Measurements from ENCODE around the gene MKRN1.
A peak's percentile ranks its signal among the peaks of the same experiment; 100 is the strongest.
"Not testable (repeated sequence)": the region's sequence is repeated elsewhere in the genome, so short reads cannot be mapped to it uniquely, and the experiment has no call there.

MKRN1 gene

GRCh38 chr7:140485500-140486265, 6.4 kb upstream of the MKRN1 start:
- DNase-seq (ENCODE audit: low read depth), result no peak

DNA sequence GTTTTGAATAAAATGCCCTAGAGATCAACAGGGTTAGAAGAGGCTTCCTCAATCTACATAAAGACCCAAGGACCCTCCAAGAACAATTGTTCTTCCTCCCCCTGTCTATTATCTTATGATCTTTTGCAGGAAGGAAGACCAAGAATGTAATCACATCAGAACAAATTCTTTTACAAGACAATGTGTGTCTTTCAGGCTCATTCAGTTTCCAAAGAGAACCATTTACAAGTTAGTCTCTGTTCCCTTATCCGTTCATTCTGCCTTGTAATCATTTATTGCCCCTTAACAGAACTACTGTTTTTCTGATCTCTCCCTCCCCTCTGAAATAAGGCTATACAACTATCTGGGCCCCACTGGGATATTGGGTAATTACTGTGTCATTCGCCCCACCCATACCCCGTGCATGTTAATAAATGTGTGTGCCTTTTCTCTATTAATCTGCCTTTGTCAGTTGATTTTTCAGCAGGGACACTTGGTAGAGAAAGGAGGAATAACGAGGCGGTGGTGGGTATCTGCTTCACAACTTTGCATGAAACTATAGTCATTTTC, 5.7 kb upstream of the MKRN1 start:
- no peak for DNase-seq (ENCODE audit: low read depth)

DNA sequence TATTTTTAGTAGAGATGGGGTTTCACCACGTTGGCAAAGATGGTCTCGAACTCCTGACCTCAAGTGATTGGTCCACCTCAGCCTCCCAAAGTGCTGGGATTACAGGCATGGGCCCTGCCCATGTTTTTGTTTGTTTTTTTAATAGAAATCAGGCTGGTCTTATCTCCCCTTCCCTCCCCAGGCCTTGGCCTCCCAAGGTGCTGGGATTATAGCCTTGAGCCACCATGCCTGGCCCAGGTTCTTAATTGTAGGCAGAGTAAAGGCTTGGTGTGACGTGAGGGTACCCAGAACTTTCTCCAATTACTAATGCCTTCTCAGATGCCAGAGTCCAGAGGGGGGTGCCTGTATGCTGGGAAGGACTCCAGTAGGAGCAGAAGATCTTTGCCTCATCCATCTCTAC, 5.2 kb upstream of the MKRN1 start:
- DNase-seq (ENCODE audit: low read depth), result no peak

- DNase-seq (ENCODE audit: low read depth), result no peak
Observed at GRCh38 chr7:140479739-140480084, 407 bp upstream of the MKRN1 start.

DNA sequence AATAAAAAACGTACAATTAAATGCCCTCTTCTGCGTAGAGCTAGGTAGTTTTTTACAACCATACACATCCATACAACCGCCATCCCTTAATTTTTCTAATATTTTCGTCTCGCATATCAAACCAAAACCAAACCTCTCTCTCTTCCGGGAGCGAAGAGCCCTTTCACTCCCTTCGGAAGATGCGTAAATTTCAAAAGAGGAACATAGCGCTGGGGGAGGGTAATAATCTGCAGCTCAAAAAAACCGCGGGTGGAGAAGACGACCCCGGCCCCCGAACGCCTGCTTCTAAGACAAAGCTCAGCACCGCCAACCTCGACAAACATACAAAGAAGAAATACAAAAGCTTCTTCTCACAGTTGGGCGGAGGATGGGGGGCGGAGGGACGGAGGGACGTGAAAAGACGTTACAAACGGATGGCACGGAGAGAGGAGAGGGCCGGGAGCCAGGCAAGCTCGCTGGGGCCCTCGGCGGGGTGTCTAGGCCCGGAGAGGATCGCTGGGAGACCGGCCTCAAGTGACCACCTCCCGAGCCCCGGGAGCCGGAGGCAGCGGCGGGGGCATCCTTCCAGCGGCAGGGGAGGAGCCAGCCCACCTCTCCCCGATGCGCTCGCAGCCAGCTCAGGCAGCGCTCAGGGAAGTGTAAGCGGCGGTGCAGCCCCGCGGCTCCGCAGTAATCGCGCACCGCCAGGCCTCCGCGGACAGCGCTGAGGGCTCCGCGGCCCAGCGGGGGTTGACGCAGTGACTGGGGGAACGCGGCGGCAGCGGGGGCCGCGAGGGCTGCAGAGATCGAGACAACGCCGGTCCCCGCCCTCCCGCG, 851 bp downstream of the MKRN1 start:
- peak; percentile 28 for DNase-seq (ENCODE audit: low read depth)

- DNase-seq (ENCODE audit: low read depth), result no peak
Observed at GRCh38 chr7:140476698-140477261, 2.5 kb downstream of the MKRN1 start.

- peak; percentile 44 for DNase-seq (ENCODE audit: low read depth)
Observed at GRCh38 chr7:140475747-140476333, 3.5 kb downstream of the MKRN1 start.

GRCh38 chr7:140463111-140463510, 16.2 kb downstream of the MKRN1 start:
- no peak for DNase-seq (ENCODE audit: low read depth)

GRCh38 chr7:140458916-140459315, 20.4 kb downstream of the MKRN1 start:
- no peak for DNase-seq (ENCODE audit: low read depth)

GRCh38 chr7:140458201-140458600, 21.1 kb downstream of the MKRN1 start:
- DNase-seq (ENCODE audit: low read depth), result no peak

DNA sequence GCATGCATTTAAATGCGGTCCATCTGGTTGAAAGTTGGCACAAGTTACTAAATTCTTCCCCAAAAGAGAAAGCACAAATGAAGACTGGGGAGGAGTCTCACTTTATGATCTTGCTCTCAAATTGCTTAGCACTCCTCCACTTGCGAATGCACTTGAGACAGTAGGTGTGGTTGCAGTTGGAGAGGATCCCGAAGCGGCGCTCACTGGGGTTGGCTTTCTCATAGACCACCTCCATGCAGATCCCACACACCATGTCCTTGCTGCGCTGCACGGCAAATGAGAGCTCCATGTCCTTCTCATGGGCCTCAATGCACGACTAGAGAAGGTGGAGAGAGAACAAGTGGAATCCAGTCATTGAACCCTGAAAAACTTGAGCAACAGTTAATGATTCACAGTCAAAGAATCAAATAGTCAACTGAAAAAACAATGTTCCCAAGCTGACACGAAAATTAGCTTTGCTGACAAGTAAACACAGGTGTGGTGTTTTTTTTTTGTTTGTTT, 22.7 kb downstream of the MKRN1 start:
- DNase-seq (ENCODE audit: low read depth), result no peak

DNA sequence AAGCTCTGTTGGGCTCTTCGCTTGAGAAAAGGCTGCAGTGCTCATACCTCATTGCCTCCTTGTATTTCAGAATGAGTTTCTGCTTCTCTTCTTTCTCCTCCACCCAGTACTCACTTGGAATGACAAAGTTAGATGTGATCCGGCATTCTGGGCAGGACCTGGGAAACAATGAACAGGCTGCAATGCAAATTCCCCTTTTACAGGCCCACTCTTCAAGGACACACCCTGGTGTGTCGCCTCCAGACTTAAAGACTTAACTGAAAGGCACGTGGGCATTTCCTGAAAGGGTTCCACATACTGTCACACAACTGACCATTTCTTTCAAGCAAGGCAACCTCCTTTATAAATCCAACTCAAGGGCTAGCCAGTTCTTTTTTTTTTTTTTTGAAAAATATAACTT, 23.6 kb downstream of the MKRN1 start:
- DNase-seq (ENCODE audit: low read depth), result no peak

DNA sequence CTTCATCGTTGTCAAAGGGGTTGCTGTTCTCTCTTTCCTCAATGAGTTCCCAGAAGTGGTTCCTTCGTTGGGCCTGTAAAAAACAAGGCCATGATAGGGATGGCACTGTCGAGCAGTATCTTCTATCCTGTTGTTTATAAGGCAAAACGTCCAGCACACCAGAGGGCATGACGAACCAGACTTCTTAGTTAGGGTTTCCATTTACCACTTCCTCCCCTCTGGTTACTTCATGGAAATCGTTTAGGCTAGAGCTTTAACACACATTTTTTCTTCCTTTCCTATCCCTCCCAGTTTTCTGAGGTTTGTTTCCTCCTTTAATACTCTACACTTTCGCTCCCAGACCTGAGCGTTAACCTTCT, 24.7 kb downstream of the MKRN1 start:
- no peak for DNase-seq (ENCODE audit: low read depth)

- DNase-seq (ENCODE audit: low read depth), result not testable (repeated sequence)
Observed at GRCh38 chr7:140453785-140454656, 25.3 kb downstream of the MKRN1 start.

GRCh38 chr7:140453273-140453672, 26.0 kb downstream of the MKRN1 start:
- no peak for DNase-seq (ENCODE audit: low read depth)

DNA sequence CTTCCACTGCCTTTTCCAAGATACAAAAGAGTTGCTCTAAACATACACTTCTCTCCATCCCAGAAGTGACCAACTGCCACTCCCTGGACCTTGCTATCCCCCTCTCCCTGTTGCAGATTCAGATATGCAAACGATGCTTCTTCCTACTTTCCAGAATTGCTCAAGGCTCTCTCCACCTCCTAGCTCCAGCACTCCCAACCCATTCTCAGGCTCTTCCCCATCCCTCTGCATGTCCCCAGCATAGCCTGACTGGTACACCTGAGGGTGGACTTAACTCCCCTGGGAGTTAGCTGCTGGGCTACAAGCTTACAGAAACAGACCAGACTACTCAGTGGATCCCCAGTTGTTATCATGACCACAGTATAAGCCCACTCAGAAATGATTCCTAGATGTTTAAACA, 27.6 kb downstream of the MKRN1 start:
- DNase-seq (ENCODE audit: low read depth), result no peak

DNA sequence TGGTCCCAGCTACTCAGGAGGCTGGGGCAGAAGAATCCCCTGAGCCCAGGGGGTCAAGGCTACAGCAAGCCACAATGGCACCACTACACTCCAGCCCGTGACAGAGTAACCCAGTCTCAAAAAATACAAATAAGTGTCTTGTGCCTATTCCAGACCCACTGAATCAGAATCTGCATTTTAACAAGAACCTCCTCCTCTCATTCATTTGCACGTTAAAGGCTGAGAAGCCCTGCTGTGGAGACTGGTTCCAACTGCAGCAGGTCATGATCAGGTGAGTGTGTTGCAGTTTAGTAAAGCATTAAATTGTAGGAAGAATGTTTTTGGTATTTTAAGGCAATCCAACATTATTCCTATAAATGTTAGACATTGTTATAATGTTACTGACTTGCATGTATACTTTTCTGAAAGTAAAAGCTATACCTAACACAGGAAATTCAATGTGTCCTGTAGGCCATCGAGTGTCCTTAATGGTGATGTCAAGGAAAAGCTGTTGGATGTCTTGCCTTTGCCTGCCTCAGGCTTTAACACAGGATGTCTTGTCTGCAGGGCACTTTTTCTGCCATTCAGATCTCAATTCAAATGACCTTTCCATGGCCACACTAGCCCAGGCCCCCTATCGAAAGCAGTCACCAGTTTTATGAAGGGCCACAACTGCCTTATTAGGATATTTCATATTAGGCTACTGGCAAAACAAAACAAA, 30.4 kb downstream of the MKRN1 start:
- DNase-seq (ENCODE audit: low read depth), result no peak

- DNase-seq (ENCODE audit: low read depth), result no peak
Observed at GRCh38 chr7:140447841-140448240, 31.5 kb downstream of the MKRN1 start.

GRCh38 chr7:140446467-140446866, 32.8 kb downstream of the MKRN1 start:
- no peak for DNase-seq (ENCODE audit: low read depth)

- DNase-seq (ENCODE audit: low read depth), result no peak
Observed at GRCh38 chr7:140441519-140441918, 37.8 kb downstream of the MKRN1 start.

- no peak for DNase-seq (ENCODE audit: low read depth)
Observed at GRCh38 chr7:140440593-140440992, 38.7 kb downstream of the MKRN1 start.

Data from T follicular helper cell (primary cell).